Activated T-cell treated with anti-CD3 and anti-CD28 coated beads, Interleukin-2, amount 50 U/mL, for 72 hours (primary cell): ENCODE measurements around the gene MACC1. TPM values are rescaled to one million over a fixed set of nuclear protein-coding genes. Genes with fewer than 3 reads are reported as not detected.
A peak's percentile ranks its signal among the peaks of the same experiment; 100 is the strongest.

Experiments
- ATAC-seq, 2 donors: fragments of 150-1000 bp; cut with Tn5 transposase; replicated peaks in 1 of 2; 2 replicates each; pipeline ENCODE4 v1.10.0; 2021; ENCODE audit warnings: moderate library complexity in 2 of 2, mild to moderate bottlenecking in 1 of 2
- DNase-seq, 2 donors: peaks; one replicate each; pipeline ENCODE4 v3.0.0; 2021 to 2022; ENCODE audit warnings: mixed read lengths in 1 of 2
- H3K27ac Mint-ChIP-seq: one replicate; pipeline ENCODE4 v1.8.0; 2022; ENCODE audit warnings: mild to moderate bottlenecking, moderate library complexity, mixed read lengths
- H3K27me3 Mint-ChIP-seq: one replicate; pipeline ENCODE4 v1.8.0; 2022; ENCODE audit warnings: low read depth, mixed read lengths
- H3K36me3 Mint-ChIP-seq, 2 donors: one replicate each; pipeline ENCODE4 v1.8.0; 2022; ENCODE audit warnings: mixed read lengths in 2 of 2, mild to moderate bottlenecking in 1 of 2; ENCODE audit not compliant: insufficient read depth in 2 of 2
- H3K4me1 Mint-ChIP-seq: one replicate; pipeline ENCODE4 v1.8.0; 2022; ENCODE audit warnings: low read depth, mixed read lengths
- H3K4me3 Mint-ChIP-seq, 2 donors: one replicate each; pipeline ENCODE4 v1.8.0; 2022; ENCODE audit warnings: mild to moderate bottlenecking in 2 of 2, mixed read lengths in 2 of 2, moderate library complexity in 2 of 2
- H3K9me3 Mint-ChIP-seq, 2 donors: one replicate each; pipeline ENCODE4 v1.8.0; 2022; ENCODE audit warnings: mixed read lengths in 2 of 2
- total RNA-seq, 2 donors: library from RNA; stranded (reverse); gene quantifications; one replicate each; pipeline ENCODE4 v1.2.3, GENCODE V29; 2022

MACC1 gene
- total RNA-seq, 2 donors from 2014 or later: 0.12 to 0.22 TPM

DNA sequence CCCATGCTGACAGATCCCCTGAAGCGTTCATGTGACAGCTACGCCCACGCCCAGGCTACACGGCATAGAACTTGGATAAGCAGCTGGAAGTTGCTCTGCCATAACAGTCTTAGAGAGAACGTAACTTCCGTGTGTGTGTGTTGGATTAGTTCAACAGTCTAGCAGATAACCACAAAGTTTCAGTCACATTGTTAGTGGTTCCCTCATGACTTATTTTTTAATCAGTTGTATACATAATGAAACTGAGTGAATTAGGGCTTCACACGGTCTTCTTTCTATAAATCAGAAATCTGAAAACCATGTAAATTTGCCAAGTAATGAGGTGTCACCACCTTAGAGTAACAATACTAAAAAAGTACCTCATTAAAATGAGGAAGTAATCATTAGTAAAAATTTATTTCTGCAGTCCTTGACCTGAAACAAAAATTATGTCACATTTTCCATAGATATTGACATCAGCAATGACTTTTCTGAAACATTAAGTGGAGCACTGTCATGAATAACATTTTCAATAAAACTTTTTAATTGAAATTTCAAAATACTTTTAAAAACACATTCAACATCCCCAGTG lies 21.7 kb upstream of the MACC1 start:
- Mint-ChIP-seq H3K27ac (no peak overlapping the region), H3K9me3 (peaks cover 0 to 1% of the 10 kb centered on the region in 2 donors), H3K36me3 (no peaks in the 10 kb centered on the region), H3K4me3 (no peak overlapping the region), H3K27me3 (peaks cover 35% of the 10 kb centered on the region), H3K4me1 (peaks cover 21% of the 10 kb centered on the region)
- DNase-seq (no peak), ATAC-seq (peak; percentile 89 to 92)

DNA sequence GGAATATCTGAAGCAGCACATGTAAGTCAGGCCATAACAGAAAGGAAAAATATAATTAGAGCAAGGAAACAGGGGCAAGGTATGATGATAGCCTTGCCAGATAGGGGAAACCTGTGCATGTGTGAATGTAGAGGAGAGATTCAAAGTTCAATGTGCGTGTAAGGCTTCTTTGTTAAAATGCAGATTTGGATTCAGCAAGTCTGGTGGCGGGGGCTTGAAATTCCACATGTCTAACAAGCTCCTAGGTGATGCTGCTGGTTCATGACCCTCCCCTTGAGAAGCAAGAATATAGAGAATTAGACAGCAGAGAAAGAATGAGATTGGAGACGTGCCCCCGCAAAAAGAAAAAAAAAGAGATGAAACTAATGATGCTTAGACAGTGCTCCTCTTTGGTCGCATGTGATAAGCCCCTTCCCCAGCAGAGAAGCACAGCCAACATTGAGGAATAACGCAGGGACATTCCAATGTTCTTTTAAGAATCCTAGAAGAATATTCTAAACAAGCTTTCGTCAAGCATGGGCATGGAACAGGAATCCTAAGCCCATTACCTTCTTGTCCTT lies 21.1 kb upstream of the MACC1 start:
- H3K36me3 Mint-ChIP-seq: no peaks in the 10 kb centered on the region

DNA sequence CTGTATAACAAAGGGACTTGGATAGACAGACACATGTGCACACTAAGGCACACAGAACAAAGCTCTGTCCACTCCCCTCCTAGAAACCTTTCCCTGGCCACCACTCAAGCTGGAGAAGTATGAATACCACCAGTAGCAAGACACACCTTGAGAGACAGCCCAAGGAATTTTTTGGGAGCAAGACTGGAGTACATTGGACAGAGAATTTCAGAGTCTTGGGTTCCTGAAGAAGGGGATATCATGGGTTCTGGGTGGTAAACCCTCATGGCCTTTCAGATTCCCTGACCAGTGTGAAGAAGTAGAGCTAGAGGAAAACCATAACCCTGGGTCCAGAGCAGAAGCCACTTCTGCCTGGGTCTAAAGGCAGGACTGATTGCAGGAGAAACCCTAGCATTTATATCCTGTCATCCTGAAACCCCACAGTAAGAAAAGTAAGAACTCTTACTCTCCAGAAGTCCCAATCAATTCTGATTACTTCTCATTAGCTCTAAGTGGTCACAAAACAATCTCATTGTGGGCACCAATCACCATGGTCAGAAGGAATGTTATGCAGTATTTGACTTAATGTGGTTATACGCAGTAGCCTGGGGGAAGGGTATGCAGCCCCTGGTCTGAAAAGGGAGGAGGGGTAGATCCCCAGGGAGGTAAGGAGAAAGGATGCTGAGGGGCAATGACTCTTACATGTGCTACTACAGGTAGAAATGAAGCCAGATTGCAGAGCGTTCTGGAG lies 20.4 kb upstream of the MACC1 start:
- no peaks in the 10 kb centered on the region for H3K36me3 Mint-ChIP-seq
- peaks cover 44% of the 10 kb centered on the region for H3K27me3 Mint-ChIP-seq
- no peak for ATAC-seq
- H3K4me1 Mint-ChIP-seq: peaks cover 21% of the 10 kb centered on the region
- no peak overlapping the region for H3K27ac Mint-ChIP-seq
- H3K9me3 Mint-ChIP-seq: peaks cover 0 to 1% of the 10 kb centered on the region in 2 donors
- no peak overlapping the region for H3K4me3 Mint-ChIP-seq
- no peak for DNase-seq

More for the DNA sequence above, 21.1 kb upstream of the MACC1 start:
- H3K9me3 Mint-ChIP-seq: peaks cover 0 to 1% of the 10 kb centered on the region in 2 donors
- DNase-seq (no peak), ATAC-seq (no peak)
- H3K27ac Mint-ChIP-seq: no peak overlapping the region
- H3K27me3 Mint-ChIP-seq: peaks cover 38% of the 10 kb centered on the region
- H3K4me3 Mint-ChIP-seq: no peak overlapping the region
- H3K4me1 Mint-ChIP-seq: peaks cover 21% of the 10 kb centered on the region

- H3K9me3 Mint-ChIP-seq: peaks cover 0 to 1% of the 10 kb centered on the region in 2 donors
- H3K4me3 Mint-ChIP-seq: no peak overlapping the region
- no peak for DNase-seq
- H3K36me3 Mint-ChIP-seq: no peaks in the 10 kb centered on the region
- peaks cover 21% of the 10 kb centered on the region for H3K4me1 Mint-ChIP-seq
- ATAC-seq: no peak
- H3K27ac Mint-ChIP-seq: no peak overlapping the region
- H3K27me3 Mint-ChIP-seq: peaks cover 44% of the 10 kb centered on the region
Observed at GRCh38 chr7:20236790-20237189, 19.6 kb upstream of the MACC1 start.

GRCh38 chr7:20236043-20236442 lies 18.9 kb upstream of the MACC1 start:
- DNase-seq: no peak
- Mint-ChIP-seq H3K27me3 (peaks cover 43% of the 10 kb centered on the region), H3K36me3 (no peaks in the 10 kb centered on the region), H3K4me1 (peaks cover 21% of the 10 kb centered on the region), H3K9me3 (peaks cover 0 to 1% of the 10 kb centered on the region in 2 donors), H3K4me3 (no peak overlapping the region), H3K27ac (no peak overlapping the region)
- no peak for ATAC-seq

DNA sequence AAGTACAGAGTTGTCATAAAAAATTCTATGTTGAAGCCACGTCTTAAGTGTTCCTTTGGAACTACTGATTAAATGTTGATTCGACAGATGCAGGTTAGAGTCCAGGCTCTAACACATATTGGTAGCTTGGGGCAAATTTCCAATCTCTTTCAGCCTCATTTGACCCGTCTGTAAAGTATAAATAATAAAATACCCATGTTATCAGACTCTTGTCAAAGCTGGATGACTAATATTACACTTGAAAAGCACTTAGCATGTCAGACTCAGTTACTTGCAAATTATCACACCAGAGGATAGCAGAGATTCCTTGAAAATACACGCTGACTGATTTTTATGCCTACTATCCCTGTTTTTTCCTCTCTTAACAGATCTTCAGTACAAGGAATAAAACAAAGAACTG lies 18.1 kb upstream of the MACC1 start:
- H3K4me1 Mint-ChIP-seq: peaks cover 21% of the 10 kb centered on the region
- no peak overlapping the region for H3K27ac Mint-ChIP-seq
- H3K36me3 Mint-ChIP-seq: no peaks in the 10 kb centered on the region
- peaks cover 45% of the 10 kb centered on the region for H3K27me3 Mint-ChIP-seq
- no peak overlapping the region for H3K4me3 Mint-ChIP-seq
- peaks cover 0 to 1% of the 10 kb centered on the region in 2 donors for H3K9me3 Mint-ChIP-seq
- no peak for DNase-seq
- ATAC-seq: no peak

GRCh38 chr7:20233362-20233761 lies 16.2 kb upstream of the MACC1 start:
- no peak for DNase-seq
- no peak for ATAC-seq
- no peaks in the 10 kb centered on the region for H3K36me3 Mint-ChIP-seq
- no peak overlapping the region for H3K4me3 Mint-ChIP-seq
- no peaks in the 10 kb centered on the region for H3K9me3 Mint-ChIP-seq
- H3K4me1 Mint-ChIP-seq: peaks cover 6% of the 10 kb centered on the region
- H3K27me3 Mint-ChIP-seq: peaks cover 45% of the 10 kb centered on the region
- H3K27ac Mint-ChIP-seq: no peak overlapping the region

DNA sequence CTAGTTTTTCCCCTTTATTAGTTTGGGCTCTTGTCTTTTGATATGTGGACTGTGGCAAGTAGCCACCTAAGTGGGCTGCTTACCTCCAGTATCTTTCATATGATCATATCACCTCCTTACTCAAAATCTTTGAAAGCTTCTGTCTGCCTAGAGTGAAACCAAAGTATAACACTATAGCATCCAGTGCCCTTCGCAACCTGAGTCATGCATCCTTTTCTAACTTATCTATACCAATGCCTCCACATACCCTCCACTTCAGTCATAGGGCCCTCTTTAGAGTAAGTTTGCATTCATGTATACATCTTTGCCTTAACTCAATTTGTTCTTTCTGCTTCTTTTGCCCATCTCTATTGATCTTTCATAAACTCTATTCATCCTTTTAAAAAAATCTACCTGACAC lies 15.7 kb upstream of the MACC1 start:
- no peaks in the 10 kb centered on the region for H3K9me3 Mint-ChIP-seq
- ATAC-seq (peak in 1 of 2 donors; percentile 58), DNase-seq (no peak)
- peaks cover 42% of the 10 kb centered on the region for H3K27me3 Mint-ChIP-seq
- no peak overlapping the region for H3K4me3 Mint-ChIP-seq
- H3K27ac Mint-ChIP-seq: no peak overlapping the region
- no peaks in the 10 kb centered on the region for H3K36me3 Mint-ChIP-seq
- H3K4me1 Mint-ChIP-seq: peaks cover 1% of the 10 kb centered on the region

- DNase-seq: no peak
- H3K27me3 Mint-ChIP-seq: peaks cover 36% of the 10 kb centered on the region
- no peaks in the 10 kb centered on the region for H3K4me1 Mint-ChIP-seq
- H3K36me3 Mint-ChIP-seq: no peaks in the 10 kb centered on the region
- ATAC-seq: no peak
- no peaks in the 10 kb centered on the region for H3K9me3 Mint-ChIP-seq
- H3K4me3 Mint-ChIP-seq: no peak overlapping the region
- no peak overlapping the region for H3K27ac Mint-ChIP-seq
Observed at GRCh38 chr7:20229646-20230500, 12.7 kb upstream of the MACC1 start.

DNA sequence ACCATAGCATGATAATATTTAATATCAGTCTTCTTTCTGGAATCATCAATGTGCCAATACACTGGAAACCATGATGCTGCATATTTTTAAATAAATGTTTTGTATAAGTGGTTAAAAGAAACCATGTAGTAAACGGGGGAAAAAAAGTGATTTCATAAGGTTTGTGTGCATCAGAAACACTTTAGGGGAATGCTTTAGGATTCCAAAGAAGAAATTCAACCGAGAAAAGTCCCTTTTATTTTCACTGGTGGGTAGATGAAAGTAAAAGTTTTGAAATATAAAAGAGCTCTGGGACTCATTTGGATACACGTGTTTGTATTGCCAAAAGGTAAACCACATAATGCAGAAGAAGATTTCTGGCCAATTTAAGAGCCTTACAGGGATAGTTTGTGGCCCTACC lies 11.9 kb upstream of the MACC1 start:
- Mint-ChIP-seq H3K4me3 (no peak overlapping the region), H3K27ac (no peak overlapping the region), H3K4me1 (no peaks in the 10 kb centered on the region), H3K9me3 (no peaks in the 10 kb centered on the region), H3K36me3 (no peaks in the 10 kb centered on the region), H3K27me3 (peaks cover 42% of the 10 kb centered on the region)
- DNase-seq: no peak
- no peak for ATAC-seq

DNA sequence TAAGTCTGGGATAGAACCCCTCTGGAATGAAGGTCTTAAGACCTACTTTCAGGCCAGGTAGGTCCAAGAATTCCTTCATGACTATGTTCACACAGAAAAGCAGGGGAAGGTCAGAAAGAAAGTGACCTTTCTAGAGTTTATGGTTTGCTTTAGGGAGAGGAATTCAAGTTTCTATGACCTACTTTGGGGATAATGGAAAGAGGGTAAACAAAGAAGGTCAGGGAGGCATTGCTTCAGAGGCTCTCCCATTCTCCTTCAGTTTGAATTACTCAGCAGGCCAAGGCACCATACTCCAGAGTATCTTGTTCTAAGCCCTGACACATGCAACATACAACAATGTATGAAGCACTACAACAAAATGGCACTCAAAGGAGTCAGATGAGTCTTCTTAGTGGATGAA lies 11.5 kb upstream of the MACC1 start:
- DNase-seq (no peak), ATAC-seq (no peak)
- Mint-ChIP-seq H3K4me1 (no peaks in the 10 kb centered on the region), H3K9me3 (no peaks in the 10 kb centered on the region), H3K4me3 (no peak overlapping the region), H3K36me3 (no peaks in the 10 kb centered on the region), H3K27me3 (peaks cover 46% of the 10 kb centered on the region), H3K27ac (no peak overlapping the region)

DNA sequence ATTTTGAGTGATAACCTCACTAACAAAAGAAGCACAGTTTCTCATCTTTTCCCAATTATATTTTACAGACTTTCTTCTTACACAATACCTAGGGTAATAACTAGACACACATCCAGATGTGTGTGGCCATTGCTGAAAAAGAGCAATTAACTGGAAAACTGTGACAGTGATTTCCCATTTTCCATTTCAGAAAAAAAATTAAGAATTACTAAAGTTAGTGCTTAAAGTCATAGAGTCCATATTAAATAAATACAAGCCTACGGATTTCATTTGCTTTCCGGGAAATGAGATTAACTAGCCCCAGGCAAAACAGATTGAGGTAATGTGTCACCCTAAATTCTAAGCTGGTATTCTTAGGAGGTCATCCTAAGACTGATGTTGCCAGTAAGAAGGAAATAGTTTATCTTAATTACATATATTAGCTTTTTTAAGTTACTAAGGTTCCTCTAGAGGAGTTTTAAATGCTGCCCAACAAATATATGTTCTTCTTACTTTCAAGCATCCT lies 10.2 kb upstream of the MACC1 start:
- DNase-seq: no peak
- H3K27me3 Mint-ChIP-seq: peaks cover 34% of the 10 kb centered on the region
- H3K4me3 Mint-ChIP-seq: no peak overlapping the region
- no peak overlapping the region for H3K27ac Mint-ChIP-seq
- no peak for ATAC-seq
- no peaks in the 10 kb centered on the region for H3K9me3 Mint-ChIP-seq
- H3K36me3 Mint-ChIP-seq: no peaks in the 10 kb centered on the region
- no peaks in the 10 kb centered on the region for H3K4me1 Mint-ChIP-seq

DNA sequence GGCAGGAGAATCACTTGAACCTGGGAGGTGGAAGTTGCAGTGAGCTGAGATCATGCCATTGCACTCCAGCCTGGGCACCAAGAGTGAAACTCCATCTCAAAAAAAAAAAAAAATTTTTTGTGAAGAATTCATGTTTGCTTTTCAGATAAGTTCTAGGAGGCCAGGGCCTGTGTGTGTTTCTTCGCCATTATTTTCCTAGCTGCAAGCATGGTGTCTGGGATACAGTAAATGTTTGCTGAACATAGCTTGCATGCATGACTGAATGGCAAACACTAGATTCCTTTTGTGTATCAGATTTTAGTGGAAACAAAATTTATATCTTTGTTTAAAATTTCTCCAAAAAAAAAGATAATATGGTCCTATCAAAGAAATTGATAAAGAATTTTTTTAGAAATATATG lies 9.7 kb upstream of the MACC1 start:
- no peaks in the 10 kb centered on the region for H3K9me3 Mint-ChIP-seq
- no peaks in the 10 kb centered on the region for H3K4me1 Mint-ChIP-seq
- no peak overlapping the region for H3K4me3 Mint-ChIP-seq
- H3K27ac Mint-ChIP-seq: no peak overlapping the region
- peaks cover 33% of the 10 kb centered on the region for H3K27me3 Mint-ChIP-seq
- H3K36me3 Mint-ChIP-seq: no peaks in the 10 kb centered on the region
- ATAC-seq (no peak), DNase-seq (no peak)
